Endometrial microvascular endothelial cells (primary cell): Measurements from ENCODE around the gene HOXD10. TPM values are rescaled to one million over a fixed set of nuclear protein-coding genes. Genes with fewer than 3 reads are reported as not detected.

Experiments
- in situ Hi-C: cut with HindIII; loops from 2 replicates; pipeline ENCODE4 v1.10.0; 2017; ENCODE audit warnings: low sequenced_read_pairs, low pct_unique_long_range_greater_than_20kb; ENCODE audit errors: inconsistent ontology term
- total RNA-seq: library from RNA; depleted of rRNA; stranded (reverse); fragments of >200 nt; gene quantifications from one replicate; pipeline ENCODE4 v1.2.3, GENCODE V29; 2015; ENCODE audit errors: inconsistent ontology term

Gene HOXD10
- total RNA-seq, 1 donor from 2014 or later: 36.0 TPM

DNA sequence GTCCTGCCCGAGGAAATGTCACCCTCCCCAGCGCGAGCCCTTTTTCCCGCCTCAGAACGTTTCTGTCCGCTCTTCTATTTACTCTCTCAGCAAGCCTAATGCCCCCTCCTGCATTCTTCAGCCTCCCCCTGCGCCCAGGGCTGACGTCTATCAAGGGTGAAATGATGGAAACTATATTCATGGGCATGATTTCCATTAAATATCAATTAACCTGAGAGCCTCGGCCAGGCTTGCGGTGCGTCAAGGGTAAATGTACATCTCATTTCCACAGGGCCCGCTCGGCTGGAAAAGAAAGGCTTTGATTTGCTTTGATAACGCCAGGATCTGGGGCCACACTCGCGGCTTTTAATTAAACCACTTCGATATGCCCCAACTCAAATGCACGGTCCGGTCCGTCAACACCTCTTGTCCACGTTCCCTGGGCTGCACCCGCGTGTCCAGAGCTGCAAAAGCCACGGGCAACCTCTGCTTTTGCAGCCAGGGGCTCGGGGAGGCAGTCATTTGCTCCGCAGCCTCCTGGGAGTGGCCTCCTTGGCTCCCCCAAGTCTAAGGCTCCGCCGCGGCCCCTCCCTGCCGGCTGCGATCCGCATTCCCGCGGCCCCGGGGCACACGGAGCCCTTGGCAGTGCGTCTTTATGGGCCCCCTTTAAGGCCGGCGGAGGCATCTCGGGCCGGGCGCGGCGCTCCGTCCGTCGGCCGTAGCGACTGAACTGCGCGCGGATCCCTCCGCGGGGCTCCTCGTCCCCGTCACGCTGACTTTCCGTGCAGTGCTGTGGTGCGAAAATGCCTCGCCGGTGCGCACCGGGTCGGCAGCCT, 12.6 kb downstream of the HOXD10 start, which contains the start of gene HOXD8:
Gene HOXD8 (plus strand): TSS at position 724 of the 815 bp plus-strand sequence. CDS start 662 bp downstream, outside the sequence.
- in situ Hi-C loops: loop anchor here (10.0 kb wide), 1 partner anchor 1016 kb away; no protein-coding TSS in a partner anchor

- in situ Hi-C loops: loop anchor here (10.0 kb wide), 1 partner anchor 1015 kb away; no protein-coding TSS in a partner anchor
These were observed 13.2 kb downstream of the HOXD10 start for GRCh38 chr2:176129813-176130146.

DNA sequence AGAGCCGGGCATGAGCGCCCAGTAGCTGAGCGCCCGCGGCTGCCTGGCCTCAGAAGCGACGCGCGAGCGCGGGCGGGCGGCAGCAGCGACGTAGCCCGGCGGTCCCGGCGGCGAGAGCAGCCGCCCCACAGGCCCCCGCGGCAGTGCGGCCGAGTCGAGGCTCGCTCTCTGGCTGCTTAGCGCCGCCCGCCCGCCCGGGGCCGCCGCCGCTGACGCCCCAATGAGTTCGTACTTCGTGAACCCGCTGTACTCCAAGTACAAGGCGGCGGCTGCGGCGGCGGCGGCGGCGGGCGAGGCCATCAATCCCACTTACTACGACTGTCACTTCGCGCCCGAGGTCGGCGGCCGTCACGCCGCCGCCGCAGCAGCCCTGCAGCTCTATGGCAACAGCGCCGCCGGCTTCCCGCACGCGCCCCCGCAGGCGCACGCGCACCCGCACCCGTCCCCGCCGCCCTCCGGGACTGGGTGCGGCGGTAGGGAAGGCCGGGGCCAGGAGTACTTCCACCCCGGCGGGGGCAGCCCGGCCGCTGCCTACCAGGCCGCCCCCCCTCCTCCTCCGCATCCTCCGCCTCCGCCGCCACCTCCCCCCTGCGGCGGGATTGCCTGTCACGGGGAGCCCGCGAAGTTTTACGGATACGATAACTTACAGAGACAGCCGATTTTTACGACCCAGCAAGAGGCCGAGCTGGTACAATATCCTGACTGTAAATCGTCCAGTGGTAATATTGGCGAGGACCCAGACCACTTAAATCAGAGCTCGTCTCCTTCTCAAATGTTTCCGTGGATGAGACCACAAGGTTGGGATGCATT, 13.8 kb downstream of the HOXD10 start:
- in situ Hi-C loops: no loop called here

DNA sequence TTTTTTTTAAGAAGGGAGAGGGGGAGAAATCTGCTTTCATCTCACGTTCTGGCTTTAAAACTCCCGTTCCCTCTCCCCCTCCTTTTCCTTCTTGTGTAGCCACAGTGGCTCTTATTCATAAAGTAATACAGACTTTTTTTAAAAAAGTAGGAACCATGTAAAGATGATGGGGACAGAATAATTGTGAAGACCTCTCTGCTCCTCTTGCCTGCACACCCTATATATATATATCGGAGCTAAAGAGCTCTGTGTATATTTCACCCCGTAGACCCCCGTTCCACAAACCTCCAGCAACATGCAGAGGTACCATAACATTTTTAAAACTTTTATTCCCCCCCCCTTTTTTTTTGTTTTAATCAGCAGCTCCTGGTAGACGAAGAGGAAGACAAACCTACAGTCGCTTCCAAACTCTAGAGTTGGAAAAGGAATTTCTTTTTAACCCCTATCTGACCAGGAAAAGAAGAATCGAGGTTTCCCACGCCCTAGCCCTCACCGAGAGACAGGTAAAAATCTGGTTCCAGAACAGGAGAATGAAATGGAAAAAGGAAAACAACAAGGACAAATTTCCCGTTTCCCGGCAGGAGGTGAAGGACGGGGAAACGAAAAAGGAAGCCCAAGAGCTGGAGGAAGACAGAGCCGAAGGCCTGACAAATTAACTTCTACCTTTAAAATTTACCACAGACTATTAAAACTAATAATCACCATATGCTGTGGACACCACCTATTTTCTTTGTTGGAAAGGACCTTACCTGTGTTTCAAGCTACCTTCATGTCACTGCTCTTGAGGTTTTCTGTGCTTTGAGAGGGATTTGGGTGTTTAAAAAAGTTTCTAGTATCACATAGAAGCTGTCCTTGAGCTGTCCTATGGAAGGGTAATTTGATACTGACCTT, 14.6 kb downstream of the HOXD10 start:
- in situ Hi-C loops: no loop called here

DNA sequence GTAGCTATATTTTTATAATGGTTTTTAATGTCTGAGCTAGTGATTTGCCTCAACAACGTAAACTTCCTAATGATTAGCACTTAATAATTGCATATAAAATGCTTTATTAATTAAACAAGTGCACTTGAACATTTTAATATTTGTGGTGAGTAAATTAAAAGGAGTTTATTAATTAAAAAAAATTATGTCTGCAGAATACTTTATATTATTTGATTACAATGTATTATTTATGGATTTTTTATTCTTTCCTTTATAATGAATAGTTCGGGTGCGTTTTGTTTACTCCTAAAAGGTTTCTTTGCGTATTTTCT, 15.2 kb downstream of the HOXD10 start:
- in situ Hi-C loops: no loop called here

DNA sequence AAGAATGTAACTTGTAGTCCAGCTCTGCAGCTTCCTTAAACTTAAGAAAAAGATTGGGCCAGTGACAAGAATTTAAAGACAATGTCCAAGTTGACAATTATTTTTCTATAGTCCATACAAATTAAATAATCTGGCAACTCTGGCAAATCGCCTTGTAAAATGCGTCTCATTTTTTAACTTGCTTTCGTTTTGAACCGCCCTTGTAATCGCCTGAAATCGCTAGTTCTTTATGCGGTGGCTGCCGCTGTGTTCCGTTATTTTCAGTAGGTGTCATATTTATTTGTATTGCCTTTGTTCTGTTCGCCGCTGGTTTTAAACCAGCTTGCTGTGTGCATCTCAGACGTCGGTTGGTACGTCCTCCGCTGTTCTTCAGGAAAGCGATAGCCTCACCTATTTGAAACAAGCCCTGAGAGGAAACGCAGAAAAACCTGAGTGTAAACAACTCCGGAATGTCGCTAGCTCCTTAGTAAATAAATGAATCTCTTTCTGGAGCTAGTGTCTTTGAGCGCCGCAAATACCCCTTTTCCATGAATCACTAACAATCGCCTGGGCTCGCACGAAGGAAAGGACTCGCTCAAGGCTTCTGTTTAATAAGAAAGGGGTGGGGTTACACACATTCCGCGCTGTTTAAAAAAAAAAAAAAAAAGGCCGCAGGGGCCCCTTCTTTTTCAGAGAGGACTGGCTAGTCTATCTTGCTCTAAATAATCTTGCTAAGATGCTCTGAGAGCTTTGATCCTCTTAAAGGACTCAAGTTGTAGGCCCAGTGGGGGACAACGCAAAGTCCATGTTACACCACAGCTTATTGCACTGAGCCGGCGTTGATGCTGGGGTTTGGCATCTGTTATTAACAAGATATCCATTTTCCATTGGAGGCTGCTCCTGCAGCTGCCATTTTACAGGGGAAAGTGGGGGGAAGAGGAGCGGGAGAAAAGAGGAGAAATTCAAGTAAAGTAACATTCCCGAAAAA, 15.9 kb downstream of the HOXD10 start:
- in situ Hi-C loops: no loop called here

DNA sequence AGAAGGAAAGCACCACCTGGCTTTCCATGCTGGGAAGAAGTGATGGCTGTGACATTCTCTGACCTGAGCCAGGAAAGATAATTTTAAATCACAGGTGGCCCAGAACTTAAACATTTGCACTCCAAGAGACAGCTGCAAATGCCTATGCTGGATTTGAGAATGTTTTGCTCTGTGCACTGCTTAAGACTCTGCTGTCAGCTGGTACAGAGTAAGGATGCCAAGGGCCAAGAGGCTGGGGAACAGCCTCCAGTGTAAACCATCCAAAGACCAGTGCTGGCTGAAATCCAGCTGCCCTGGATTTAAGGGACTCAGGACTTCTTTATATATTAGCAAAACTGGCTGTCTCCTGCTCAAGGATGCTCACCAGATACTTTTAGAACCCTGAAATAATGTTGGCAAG, 16.8 kb downstream of the HOXD10 start:
- in situ Hi-C loops: no loop called here

GRCh38 chr2:176134035-176134434, 17.5 kb downstream of the HOXD10 start:
- in situ Hi-C loops: no loop called here

DNA sequence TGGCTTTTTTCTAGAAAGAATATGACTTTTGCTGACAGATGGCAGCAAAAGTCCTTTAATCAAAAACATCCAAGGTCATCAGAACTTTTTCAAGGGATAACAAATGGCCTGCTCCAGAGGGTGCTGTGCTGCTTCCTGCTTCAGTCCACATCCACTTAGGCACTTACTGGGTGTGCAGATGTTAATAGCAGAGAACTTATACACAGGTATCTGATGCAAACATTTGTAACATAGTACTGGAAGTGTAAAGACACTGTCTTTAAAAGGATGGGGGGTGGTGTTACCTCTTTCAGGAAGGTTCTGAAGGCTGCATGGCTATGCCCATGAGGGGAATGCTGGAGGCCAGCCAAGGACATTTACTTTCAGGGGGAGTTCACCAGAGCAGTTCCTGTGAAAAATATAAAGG, 18.5 kb downstream of the HOXD10 start:
- in situ Hi-C loops: no loop called here

GRCh38 chr2:176136374-176137251, 20.0 kb downstream of the HOXD10 start:
- in situ Hi-C loops: no loop called here

GRCh38 chr2:176137252-176137580, 20.6 kb downstream of the HOXD10 start:
- in situ Hi-C loops: no loop called here

- in situ Hi-C loops: no loop called here
These were observed 21.3 kb downstream of the HOXD10 start for GRCh38 chr2:176137906-176138305.

DNA sequence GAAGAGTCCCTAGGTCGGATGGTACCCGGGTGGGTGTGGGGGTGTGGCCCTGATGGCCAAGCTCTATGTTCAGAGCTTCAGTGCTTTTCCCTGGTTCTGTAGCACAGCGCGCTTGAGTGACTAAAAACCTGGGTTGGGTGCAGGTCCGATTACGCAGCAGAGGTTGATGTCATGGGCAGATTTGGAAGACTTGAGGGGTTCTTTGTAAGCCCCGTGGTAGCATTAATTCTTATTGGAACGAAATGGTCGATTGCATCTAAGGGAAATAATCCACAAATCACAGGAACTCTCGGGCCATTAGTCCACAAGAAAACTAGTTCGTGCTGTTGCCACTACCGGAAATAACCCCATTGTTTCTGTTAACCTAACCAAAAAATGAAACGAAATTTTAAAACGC, 21.9 kb downstream of the HOXD10 start:
- in situ Hi-C loops: no loop called here

DNA sequence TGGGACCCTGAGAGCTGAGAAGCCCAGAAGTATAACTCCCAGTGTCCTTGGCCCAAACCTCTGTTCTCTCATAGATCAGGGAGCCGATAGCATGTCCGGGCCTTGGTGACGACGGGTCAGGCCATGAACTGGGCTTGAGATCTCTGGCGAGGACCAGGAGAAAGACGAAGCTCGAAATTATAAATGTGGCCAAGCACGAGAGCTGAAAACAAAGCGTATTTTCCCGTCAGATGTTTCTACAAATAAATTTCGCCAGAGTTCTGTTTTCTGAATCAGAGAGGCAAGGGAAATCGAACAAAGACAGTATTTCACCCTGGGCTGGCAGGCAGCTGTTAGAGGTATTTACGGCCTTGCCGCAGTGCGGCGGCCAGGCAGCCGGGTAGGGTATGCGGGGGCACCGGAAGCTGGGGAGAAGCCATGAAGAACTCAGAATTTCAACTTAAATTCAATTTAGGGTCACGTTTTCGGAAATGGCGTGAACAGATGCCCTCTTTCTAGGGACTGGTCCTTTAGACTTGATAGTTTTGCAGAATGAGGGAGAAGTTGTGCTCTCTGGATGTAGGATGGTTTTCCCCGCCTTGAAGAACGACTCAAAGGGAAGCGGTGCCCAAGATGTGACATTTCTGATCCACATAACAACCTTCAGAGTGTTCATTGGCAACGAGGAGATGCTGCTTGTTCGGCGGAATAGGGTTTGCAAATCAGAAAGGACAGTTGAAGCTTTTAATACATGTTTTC, 22.5 kb downstream of the HOXD10 start:
- in situ Hi-C loops: no loop called here

DNA sequence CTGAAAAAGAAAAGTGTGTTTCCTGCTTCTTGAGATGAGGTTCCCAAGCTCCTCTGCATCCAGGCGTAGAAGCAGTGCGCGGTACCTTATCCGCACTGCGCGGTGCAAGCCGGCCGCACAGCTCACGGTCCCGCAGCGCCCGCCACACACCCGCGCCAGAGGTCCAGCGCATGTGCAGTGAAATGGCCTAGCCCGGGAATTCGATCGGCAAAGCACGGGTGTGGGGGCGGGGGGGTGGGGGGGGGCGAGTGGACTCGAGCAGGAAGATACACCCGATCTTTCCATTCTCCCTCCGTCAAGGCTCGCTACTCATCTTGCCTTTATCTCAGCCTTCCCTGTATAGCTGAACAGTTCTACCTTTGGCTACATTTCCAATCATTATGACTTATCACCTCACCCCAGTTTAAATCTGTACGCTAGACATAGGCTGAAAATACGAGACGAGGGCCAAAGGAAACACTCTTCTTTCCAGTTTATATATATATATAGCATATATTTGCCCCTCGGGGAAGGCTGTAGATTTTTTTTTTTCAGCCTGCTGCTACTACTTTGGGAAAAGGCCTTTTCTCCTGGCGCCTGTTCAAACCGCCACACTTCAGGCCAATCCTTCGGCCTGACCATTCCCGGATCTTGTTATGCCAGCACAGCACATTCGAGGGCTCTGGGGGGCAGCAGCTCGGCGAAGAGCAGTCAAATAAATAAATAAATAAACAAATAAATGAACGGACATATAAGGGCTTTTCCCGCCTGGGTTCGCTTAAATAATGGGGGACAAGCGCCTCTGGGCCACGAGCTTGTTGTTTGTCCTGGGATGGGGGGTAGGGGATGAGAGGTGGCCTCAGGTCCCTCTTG, 23.3 kb downstream of the HOXD10 start:
- in situ Hi-C loops: no loop called here
